ENCODE data around the gene PPIL1. TPM values are rescaled to one million over a fixed set of nuclear protein-coding genes. Genes with fewer than 3 reads are reported as not detected.

Gene PPIL1
- total RNA-seq, 1 donor from 2014 or later = 82.8 TPM

GRCh38 chr6:36888654-36889481 lies 14.3 kb upstream of the PPIL1 start:
- no peaks in the 10 kb centered on the region for H3K36me3 Mint-ChIP-seq (ENCODE audit: low read depth)
- H3K4me1 Mint-ChIP-seq = peaks cover 22% of the 10 kb centered on the region
- no peak for TF ChIP-seq CTCF (conservative IDR thresholded peaks at IDR 0.05)
- no peaks in the 10 kb centered on the region for H3K27me3 Mint-ChIP-seq (ENCODE audit: low read depth)
- no peak for DNase-seq (ENCODE audit: low read depth, low spot score)
- no peak overlapping the region for H3K27ac Mint-ChIP-seq (ENCODE audit: unreplicated experiment)
- H3K9me3 Mint-ChIP-seq = no peaks in the 10 kb centered on the region
- H3K4me3 Mint-ChIP-seq = peak overlapping the region; percentile 0

DNA sequence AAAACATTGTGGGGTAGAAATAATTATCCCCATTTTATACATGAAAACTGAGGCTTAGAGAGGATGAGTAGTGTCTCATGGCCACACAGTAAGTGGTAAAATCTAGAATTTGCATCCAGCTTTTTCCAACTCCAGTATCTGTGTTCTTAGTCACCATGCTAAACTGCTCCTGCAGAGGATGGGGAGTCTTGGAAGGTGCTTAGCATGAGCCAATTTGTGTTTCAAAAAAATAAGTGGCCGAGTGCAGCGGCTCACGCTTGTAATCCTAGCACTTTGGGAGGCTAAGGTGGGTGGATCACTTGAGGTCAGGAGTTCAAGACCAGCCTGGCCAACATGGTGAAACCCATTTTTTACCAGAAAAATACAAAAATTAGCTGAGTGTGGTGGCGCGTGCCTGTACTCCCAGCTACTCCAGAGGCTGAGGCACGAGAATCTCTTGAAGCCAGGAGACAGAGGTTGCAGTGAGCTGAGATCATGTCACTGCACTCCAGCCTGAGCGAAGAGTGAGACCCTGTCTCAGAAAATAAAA lies 13.6 kb upstream of the PPIL1 start:
- H3K9me3 Mint-ChIP-seq = no peaks in the 10 kb centered on the region
- no peak overlapping the region for H3K27ac Mint-ChIP-seq (ENCODE audit: unreplicated experiment)
- H3K36me3 Mint-ChIP-seq (ENCODE audit: low read depth) = no peaks in the 10 kb centered on the region
- no peak for TF ChIP-seq CTCF (conservative IDR thresholded peaks at IDR 0.05)
- DNase-seq (ENCODE audit: low read depth, low spot score) = no peak
- H3K4me1 Mint-ChIP-seq = peaks cover 22% of the 10 kb centered on the region
- H3K4me3 Mint-ChIP-seq = peak overlapping the region; percentile 0
- H3K27me3 Mint-ChIP-seq (ENCODE audit: low read depth) = no peaks in the 10 kb centered on the region

DNA sequence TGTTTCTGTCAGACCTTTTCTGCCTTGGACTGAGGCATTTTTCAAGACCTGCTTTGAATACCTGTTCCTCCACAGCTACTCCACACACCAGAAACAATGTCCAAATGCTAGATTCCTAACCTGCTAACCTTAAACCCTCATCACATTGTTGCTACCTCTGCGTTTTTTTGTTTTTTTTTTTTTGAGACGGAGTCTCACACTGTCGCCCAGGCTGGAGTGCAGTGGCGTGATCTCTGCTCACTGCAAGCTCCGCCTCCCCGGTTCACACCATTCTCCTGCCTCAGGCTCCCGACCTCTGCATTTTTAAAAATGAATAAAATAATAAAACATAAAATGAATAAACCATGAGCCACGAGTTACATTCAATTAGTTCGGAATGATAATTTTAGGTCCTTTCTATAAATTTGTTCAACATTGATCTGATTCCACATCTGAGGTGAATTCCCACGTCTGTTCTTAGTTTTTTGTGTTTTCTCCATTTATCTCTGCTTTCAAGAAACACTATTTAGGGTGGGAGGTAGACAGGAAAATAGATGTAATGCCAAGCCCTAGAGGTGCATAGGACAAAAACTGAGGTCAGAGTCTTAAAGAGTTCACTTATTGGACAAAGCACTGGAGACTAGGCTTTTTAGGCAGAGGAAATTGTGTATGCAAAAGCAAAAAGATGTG lies 12.5 kb upstream of the PPIL1 start:
- H3K27ac Mint-ChIP-seq (ENCODE audit: unreplicated experiment) = peak overlapping the region; percentile 68
- no peak for DNase-seq (ENCODE audit: low read depth, low spot score)

GRCh38 chr6:36885461-36886401 lies 11.1 kb upstream of the PPIL1 start, which contains the start of gene C6orf89:
Gene C6orf89, plus strand, starts transcription at chr6:36885952. Its CDS starts 13,493 bp downstream, at chr6:36899445.
- TF ChIP-seq CTCF (conservative IDR thresholded peaks at IDR 0.05) = peak; percentile 88
- Mint-ChIP-seq H3K4me1 (peaks cover 22% of the 10 kb centered on the region), H3K4me3 (peak within 1 kb of the TSS; percentile 96), H3K27ac (ENCODE audit: unreplicated experiment) (peak within 1 kb of the TSS; percentile 92), H3K9me3 (no peaks in the 10 kb centered on the region), H3K36me3 (ENCODE audit: low read depth) (no peaks in the 10 kb centered on the region), H3K27me3 (ENCODE audit: low read depth) (no peaks in the 10 kb centered on the region)
- DNase-seq (ENCODE audit: low read depth, low spot score) = peak; percentile 95

More for the DNA sequence above, 12.5 kb upstream of the PPIL1 start:
- no peaks in the 10 kb centered on the region for H3K36me3 Mint-ChIP-seq (ENCODE audit: low read depth)
- peaks cover 22% of the 10 kb centered on the region for H3K4me1 Mint-ChIP-seq
- TF ChIP-seq CTCF (conservative IDR thresholded peaks at IDR 0.05) = no peak
- no peaks in the 10 kb centered on the region for H3K9me3 Mint-ChIP-seq
- H3K4me3 Mint-ChIP-seq = peak overlapping the region; percentile 96
- no peaks in the 10 kb centered on the region for H3K27me3 Mint-ChIP-seq (ENCODE audit: low read depth)

- Mint-ChIP-seq H3K27me3 (ENCODE audit: low read depth) (peaks cover 4% of the 10 kb centered on the region), H3K4me1 (peaks cover 22% of the 10 kb centered on the region), H3K36me3 (ENCODE audit: low read depth) (no peaks in the 10 kb centered on the region), H3K27ac (ENCODE audit: unreplicated experiment) (no peak overlapping the region), H3K4me3 (no peak overlapping the region), H3K9me3 (no peaks in the 10 kb centered on the region)
- DNase-seq (ENCODE audit: low read depth, low spot score) = no peak
- no peak for TF ChIP-seq CTCF (conservative IDR thresholded peaks at IDR 0.05)
Measured at GRCh38 chr6:36884610-36885009, 10.0 kb upstream of the PPIL1 start.
